Measurements from ENCODE around the gene RBM33. TPM values are rescaled to one million over a fixed set of nuclear protein-coding genes. Genes with fewer than 3 reads are reported as not detected.

RBM33 gene
- total and polyA plus RNA-seq, 2 of the 4 experiments (the other 2 are of a cell fraction): 7.3 to 10.8 TPM

DNA sequence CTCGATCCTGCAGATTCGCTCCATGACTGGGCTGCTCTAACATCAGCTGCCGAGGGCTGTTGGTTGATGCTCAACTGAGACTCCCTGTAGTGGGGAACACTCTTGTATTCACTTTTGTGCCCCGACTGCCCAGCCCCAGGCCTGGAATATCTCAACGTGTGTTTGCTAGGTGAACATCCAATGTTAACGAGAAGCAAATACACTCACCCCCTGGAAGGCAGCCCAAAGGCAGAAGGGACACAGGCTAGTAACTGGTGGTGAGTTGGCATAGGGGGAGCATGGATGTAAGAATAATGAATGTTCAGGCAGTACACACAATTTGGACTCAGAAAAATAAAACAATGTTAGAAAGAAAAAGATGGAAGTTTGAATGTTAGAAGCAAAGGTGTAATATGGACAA is 24.0 kb upstream of the RBM33 start:
- Histone ChIP-seq H3K9me3 (ENCODE audit: control insufficient read depth, insufficient read depth, low read length) (no peaks in the 10 kb centered on the region), H3K4me3 (ENCODE audit: insufficient read depth, low read depth, low read length) (no peak overlapping the region), H3K36me3 (ENCODE audit: control insufficient read depth, insufficient read depth, low read length) (no peaks in the 10 kb centered on the region), H2BK15ac (ENCODE audit: low read depth, low read length) (no peak overlapping the region), H3K79me1 (ENCODE audit: low read depth in 1 of 2, low read length in 2 of 2) (no peaks in the 10 kb centered on the region), H3K9me1 (ENCODE audit: insufficient read depth, low read length) (no peaks in the 10 kb centered on the region), H2AFZ (replicated peaks; ENCODE audit: low read length, poor library complexity) (no peak overlapping the region), H3K27me3 (ENCODE audit: control insufficient read depth, insufficient read depth, low read length) (peaks cover 3% of the 10 kb centered on the region), H4K20me1 (ENCODE audit: insufficient read depth, low read length) (no peaks in the 10 kb centered on the region), H3K9ac (ENCODE audit: low read depth, low read length) (no peak overlapping the region), H3K4me2 (ENCODE audit: low read depth, low read length) (no peak overlapping the region), H3K18ac (ENCODE audit: low read depth, low read length) (no peak overlapping the region), H3K4ac (ENCODE audit: low read depth, low read length) (no peak overlapping the region), H3K56ac (ENCODE audit: extremely low read depth, insufficient read depth, low read length) (no peak overlapping the region), H4K8ac (ENCODE audit: low read depth in 2 of 2, low read length in 2 of 2) (no peak overlapping the region), H2AK9ac (replicated peaks; ENCODE audit: low read depth, low read length, poor library complexity) (no peak overlapping the region), H4K5ac (ENCODE audit: low read depth, low read length) (no peak overlapping the region), H3K23ac (ENCODE audit: low read depth, low read length) (no peak overlapping the region), H2AK5ac (ENCODE audit: low read depth, low read length) (no peak overlapping the region), H3K27ac (ENCODE audit: insufficient read depth, low read length) (no peak overlapping the region), H2BK120ac (ENCODE audit: low read depth, low read length) (no peak overlapping the region), H2BK5ac (ENCODE audit: low read depth, low read length, poor library complexity, severe bottlenecking) (no peak overlapping the region), H3K14ac (replicated peaks; ENCODE audit: low read depth, low read length) (no peak overlapping the region), H4K91ac (ENCODE audit: insufficient read depth, low read depth, low read length) (no peak overlapping the region), H3K4me1 (ENCODE audit: control insufficient read depth, insufficient read depth, low read length) (no peaks in the 10 kb centered on the region), H2BK20ac (ENCODE audit: low read depth, low read length) (no peak overlapping the region)
- dilution Hi-C loops (cut with HindIII; ENCODE audit: low sequenced_read_pairs, unreplicated experiment): no loop called here
- no CpG with 5 or more reads among the region's 6 CpGs for WGBS, 2 experiments (ENCODE audit: extremely low coverage in 2 of 2, insufficient read length in 1 of 2)
- no TSS peak for BruUV-seq (replicated peaks)
- intact Hi-C loops (cut with micrococcal nuclease): loop anchor here (5.0 kb wide), 1 partner anchor 1128 kb away; no protein-coding TSS in a partner anchor
- no peak for DNase-seq
- POLR2A ChIA-PET (ENCODE audit: unreplicated experiment): no interaction called here
- no peak for ATAC-seq (ENCODE audit: low read depth)
- TF ChIP-seq BHLHE40 (IDR thresholded peaks at IDR 0.05; ENCODE audit: low read depth, low read length) (no peak), MAZ (IDR thresholded peaks at IDR 0.05; ENCODE audit: borderline replicate concordance, low read depth, low read length) (no peak)
- in situ Hi-C loops (cut with MboI; ENCODE audit: low sequenced_read_pairs): no loop called here
- CTCF ChIA-PET: no interaction called here
